Measurements from ENCODE around the gene SSR2.

DNA sequence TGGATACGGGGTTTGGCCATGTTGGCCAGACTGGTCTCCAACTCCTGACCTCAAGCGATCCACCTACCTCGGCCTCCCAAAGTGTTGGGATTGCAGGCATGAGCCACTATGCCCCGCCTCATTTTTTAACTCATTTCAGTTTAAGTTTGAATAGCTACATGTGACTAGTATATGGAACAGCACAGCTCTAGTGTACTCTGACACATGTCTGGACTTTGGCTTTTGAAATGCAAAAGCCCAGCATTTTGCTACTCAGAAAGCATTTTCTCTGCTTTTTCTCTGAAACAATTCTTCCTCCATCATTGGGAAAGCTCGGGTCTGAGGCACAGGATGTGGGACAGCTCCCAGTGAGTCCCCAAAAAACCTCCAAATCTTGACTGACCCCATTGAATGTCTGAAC lies 4.0 kb upstream of the SSR2 start:
- TF ChIP-seq, protein P1, sequence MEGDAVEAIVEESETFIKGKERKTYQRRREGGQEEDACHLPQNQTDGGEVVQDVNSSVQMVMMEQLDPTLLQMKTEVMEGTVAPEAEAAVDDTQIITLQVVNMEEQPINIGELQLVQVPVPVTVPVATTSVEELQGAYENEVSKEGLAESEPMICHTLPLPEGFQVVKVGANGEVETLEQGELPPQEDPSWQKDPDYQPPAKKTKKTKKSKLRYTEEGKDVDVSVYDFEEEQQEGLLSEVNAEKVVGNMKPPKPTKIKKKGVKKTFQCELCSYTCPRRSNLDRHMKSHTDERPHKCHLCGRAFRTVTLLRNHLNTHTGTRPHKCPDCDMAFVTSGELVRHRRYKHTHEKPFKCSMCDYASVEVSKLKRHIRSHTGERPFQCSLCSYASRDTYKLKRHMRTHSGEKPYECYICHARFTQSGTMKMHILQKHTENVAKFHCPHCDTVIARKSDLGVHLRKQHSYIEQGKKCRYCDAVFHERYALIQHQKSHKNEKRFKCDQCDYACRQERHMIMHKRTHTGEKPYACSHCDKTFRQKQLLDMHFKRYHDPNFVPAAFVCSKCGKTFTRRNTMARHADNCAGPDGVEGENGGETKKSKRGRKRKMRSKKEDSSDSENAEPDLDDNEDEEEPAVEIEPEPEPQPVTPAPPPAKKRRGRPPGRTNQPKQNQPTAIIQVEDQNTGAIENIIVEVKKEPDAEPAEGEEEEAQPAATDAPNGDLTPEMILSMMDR (IDR thresholded peaks at IDR 0.05): no peak
- no peak for TF ChIP-seq EP300 (IDR thresholded peaks at IDR 0.05; ENCODE audit: low read depth)

All from transverse colon (tissue), 3 donors.